HL-60 (cell line): ENCODE data around the gene CHRD.

Source experiments
- DNase-seq, 2 experiments: peaks; one replicate each; pipeline ENCODE4 v3.0.0-alpha.2; 2010 to 2020; ENCODE audit warnings: low read depth in 1 of 2, low spot score in 1 of 2
- H3K27ac ChIP-seq: fragments of 250-450 bp; sonication (Bioruptor Pico); replicated peaks from 2 replicates; pipeline ENCODE4 v1.5.1; 2020; ENCODE audit warnings: mild to moderate bottlenecking, moderate library complexity
- H3K27me3 ChIP-seq: fragments of 250-450 bp; sonication (Bioruptor Pico); 2 replicates; pipeline ENCODE4 v1.5.1; 2021; ENCODE audit warnings: mild to moderate bottlenecking, moderate library complexity; ENCODE audit not compliant: insufficient read depth, poor library complexity, severe bottlenecking
- H3K4me3 ChIP-seq: replicated peaks from 2 replicates; pipeline ENCODE4 v1.5.1; 2011; ENCODE audit warnings: mild to moderate bottlenecking, control low read depth, low read length; ENCODE audit not compliant: insufficient read depth
- CTCF ChIP-seq: IDR thresholded peaks from one replicate; pipeline ENCODE4 v1.5.1; 2011; ENCODE audit warnings: low read length, control low read depth, inconsistent platforms; ENCODE audit not compliant: insufficient read depth
- GABPA ChIP-seq: IDR thresholded peaks from 2 replicates; pipeline ENCODE4 v1.6.1; 2012; ENCODE audit warnings: low read depth
- POLR2AphosphoS5 ChIP-seq: IDR thresholded peaks from 2 replicates; pipeline ENCODE4 v1.6.1; 2012; ENCODE audit warnings: low read depth
- SPI1 ChIP-seq: IDR thresholded peaks from 2 replicates; pipeline ENCODE4 v1.6.1; 2012; ENCODE audit warnings: low read depth, mild to moderate bottlenecking, borderline replicate concordance
- TF ChIP-seq, protein P1 (sequence below): IDR thresholded peaks from 2 replicates; pipeline ENCODE4 v1.6.1; 2012; ENCODE audit warnings: low read depth; ENCODE audit not compliant: insufficient replicate concordance

CHRD gene

DNA sequence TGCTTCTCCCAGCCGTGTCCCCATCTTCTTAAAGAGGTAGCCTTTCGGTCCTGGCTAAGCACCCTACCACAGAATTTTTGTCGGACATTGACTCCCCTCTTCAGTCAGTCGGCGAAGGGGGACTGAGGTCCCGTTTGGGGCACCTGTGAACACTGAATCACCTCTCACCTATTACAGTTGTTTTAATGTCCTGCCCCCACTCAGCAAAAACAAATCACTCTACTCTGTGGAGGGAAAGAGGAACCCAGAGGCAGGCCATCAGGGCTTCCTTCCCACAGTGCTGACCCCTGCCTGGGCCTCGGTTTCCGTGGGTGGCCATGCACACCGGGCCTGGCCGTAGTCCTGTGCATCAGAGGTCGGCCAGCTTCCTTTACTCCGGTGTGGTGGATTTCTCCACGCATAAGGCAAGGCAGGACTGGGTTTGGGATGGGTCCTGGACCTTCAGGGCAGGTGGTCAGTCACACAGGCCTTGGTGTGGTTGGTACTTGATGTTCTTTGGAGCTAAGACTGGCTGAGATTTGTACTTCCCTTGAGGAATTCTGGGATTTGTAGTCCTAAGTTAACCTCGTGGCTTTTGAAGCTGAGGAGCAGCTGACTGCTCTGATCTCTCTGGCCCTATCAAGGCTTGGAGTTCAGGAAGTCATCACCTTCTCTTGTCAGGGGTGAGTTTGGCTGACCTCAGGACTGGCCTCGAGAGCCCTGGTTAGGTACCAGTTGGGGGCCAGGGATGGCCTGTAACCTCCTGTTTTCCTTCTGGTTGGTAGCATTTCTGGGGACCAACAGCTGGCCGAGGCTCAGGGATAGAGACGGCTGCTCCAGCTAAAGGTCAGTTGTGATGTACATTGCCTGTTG, 43.1 kb upstream of the CHRD start:
- no peak for DNase-seq
- TF ChIP-seq CTCF (no peak), SPI1 (peak; percentile 14; the same call in 1 of the 2 replicates), POLR2AphosphoS5 (no peak)
- TF ChIP-seq, protein P1, sequence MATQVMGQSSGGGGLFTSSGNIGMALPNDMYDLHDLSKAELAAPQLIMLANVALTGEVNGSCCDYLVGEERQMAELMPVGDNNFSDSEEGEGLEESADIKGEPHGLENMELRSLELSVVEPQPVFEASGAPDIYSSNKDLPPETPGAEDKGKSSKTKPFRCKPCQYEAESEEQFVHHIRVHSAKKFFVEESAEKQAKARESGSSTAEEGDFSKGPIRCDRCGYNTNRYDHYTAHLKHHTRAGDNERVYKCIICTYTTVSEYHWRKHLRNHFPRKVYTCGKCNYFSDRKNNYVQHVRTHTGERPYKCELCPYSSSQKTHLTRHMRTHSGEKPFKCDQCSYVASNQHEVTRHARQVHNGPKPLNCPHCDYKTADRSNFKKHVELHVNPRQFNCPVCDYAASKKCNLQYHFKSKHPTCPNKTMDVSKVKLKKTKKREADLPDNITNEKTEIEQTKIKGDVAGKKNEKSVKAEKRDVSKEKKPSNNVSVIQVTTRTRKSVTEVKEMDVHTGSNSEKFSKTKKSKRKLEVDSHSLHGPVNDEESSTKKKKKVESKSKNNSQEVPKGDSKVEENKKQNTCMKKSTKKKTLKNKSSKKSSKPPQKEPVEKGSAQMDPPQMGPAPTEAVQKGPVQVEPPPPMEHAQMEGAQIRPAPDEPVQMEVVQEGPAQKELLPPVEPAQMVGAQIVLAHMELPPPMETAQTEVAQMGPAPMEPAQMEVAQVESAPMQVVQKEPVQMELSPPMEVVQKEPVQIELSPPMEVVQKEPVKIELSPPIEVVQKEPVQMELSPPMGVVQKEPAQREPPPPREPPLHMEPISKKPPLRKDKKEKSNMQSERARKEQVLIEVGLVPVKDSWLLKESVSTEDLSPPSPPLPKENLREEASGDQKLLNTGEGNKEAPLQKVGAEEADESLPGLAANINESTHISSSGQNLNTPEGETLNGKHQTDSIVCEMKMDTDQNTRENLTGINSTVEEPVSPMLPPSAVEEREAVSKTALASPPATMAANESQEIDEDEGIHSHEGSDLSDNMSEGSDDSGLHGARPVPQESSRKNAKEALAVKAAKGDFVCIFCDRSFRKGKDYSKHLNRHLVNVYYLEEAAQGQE = no peak
- no peak overlapping the region for H3K27ac ChIP-seq
- no peaks in the 10 kb centered on the region for H3K27me3 ChIP-seq
- H3K4me3 ChIP-seq = no peak overlapping the region; the same call in 1 of the 2 replicates

- DNase-seq = no peak
- H3K4me3 ChIP-seq = no peak within 1 kb of the TSS
- no peak for TF ChIP-seq POLR2AphosphoS5
- TF ChIP-seq CTCF = no peak
- TF ChIP-seq GABPA = no peak
- TF ChIP-seq, protein P1 = no peak
- H3K27me3 ChIP-seq = no peaks in the 10 kb centered on the region
- H3K27ac ChIP-seq = no peak within 1 kb of the TSS
These were observed 42.5 kb upstream of the CHRD start, which contains the start of gene FAM131A for GRCh38 chr3:184337399-184337714. Gene FAM131A (plus strand): TSS chr3:184337600. CDS start chr3:184337631, 31 bp downstream.

DNA sequence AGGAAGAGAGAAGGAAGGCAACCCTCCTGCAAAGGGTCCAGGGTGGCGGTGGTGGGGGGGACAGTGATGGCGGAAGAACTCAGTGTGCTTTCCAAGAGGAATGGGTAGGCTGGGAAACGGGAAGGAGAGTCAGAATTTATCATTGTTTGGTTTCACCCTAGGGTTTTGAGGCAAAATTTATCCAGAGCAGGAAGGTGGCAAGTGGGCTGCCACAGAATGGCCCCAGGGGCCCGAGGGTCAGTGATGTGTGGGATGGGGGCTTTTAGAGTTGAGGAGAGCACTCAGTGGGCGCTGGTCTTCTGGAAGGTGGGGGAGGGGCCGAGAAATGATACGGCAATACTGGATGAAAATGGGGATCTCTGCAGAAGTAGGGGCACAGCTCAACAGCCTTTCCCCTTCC, 41.9 kb upstream of the CHRD start:
- TF ChIP-seq SPI1 = no peak
- no peak overlapping the region for H3K27ac ChIP-seq
- no peak overlapping the region for H3K4me3 ChIP-seq
- no peak for DNase-seq
- no peaks in the 10 kb centered on the region for H3K27me3 ChIP-seq

GRCh38 chr3:184338511-184338945, 41.3 kb upstream of the CHRD start:
- H3K4me3 ChIP-seq = no peak overlapping the region
- H3K27me3 ChIP-seq = no peaks in the 10 kb centered on the region
- no peak for DNase-seq
- TF ChIP-seq SPI1 (no peak), POLR2AphosphoS5 (no peak), GABPA (no peak), CTCF (no peak)
- TF ChIP-seq, protein P1 = no peak
- no peak overlapping the region for H3K27ac ChIP-seq
